Superior temporal gyrus (tissue), 1 donor: ENCODE results near the gene XPO1.
A peak's percentile ranks its signal among the peaks of the same experiment; 100 is the strongest.
"Not testable (repeated sequence)": the region's sequence is repeated elsewhere in the genome, so short reads cannot be mapped to it uniquely, and the experiment has no call there.

ENCODE experiments used
- DNase-seq: peaks from one replicate; pipeline ENCODE4 v3.0.0-alpha.2; 2016; ENCODE audit errors: extremely low spot score

Gene XPO1

GRCh38 chr2:61534926-61535325, 3.2 kb downstream of the XPO1 start:
- DNase-seq, result no peak

GRCh38 chr2:61530749-61531148, 7.4 kb downstream of the XPO1 start:
- no peak for DNase-seq

DNA sequence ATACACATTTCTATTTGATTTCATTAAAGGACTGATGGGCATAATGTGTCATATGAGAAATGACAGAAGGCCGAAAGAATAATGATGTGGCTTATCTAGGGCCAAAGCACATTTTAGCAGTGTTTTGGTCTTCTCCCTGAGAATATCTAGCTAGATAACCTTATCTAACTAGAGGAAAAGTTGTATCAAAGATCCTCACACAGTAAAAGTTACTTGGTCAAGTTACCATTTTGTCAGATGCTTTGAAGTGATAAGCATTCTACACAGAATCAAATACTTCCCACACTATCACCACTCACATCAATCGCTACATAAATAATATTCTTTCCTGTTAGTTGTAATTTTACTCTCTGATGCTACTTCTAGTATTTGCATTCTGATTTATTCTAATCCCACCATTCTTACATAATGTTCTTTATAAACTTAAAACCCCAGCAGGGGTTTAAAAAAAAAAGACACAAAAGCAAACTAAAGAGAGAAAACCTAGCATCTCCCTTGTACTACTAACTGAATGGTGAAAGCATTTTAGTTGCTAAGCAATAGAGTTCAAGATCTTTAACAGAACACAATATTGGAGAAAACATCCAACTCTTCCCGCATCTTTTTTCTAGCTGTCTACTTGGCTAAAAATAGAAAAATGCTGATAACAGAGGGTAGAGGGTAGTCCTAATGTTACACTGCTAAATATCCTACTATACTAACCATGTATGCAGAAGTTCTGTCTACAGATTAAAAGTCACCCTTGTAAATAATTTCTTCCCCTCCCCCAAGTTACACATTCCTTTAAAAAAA, 8.0 kb downstream of the XPO1 start:
- no peak for DNase-seq

DNA sequence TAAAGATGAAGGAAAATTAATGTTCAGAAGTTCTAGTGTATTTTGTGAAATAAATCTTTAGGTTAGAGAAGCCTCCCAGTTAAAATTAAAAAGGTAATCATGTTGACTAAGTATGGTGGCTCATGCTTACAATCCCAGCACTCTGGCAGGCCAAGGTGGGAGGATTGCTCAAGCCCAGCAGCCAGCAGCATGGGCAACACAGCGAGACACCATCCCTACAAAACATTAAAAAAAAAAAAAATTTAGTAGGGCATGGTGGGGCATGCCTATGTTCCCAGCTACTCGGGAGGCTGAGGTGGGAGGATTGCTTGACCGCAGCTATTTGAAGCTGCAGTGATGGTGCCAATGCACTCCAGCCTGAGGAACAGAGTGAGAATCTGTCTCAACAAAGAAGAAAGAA, 17.9 kb downstream of the XPO1 start:
- no peak for DNase-seq

DNA sequence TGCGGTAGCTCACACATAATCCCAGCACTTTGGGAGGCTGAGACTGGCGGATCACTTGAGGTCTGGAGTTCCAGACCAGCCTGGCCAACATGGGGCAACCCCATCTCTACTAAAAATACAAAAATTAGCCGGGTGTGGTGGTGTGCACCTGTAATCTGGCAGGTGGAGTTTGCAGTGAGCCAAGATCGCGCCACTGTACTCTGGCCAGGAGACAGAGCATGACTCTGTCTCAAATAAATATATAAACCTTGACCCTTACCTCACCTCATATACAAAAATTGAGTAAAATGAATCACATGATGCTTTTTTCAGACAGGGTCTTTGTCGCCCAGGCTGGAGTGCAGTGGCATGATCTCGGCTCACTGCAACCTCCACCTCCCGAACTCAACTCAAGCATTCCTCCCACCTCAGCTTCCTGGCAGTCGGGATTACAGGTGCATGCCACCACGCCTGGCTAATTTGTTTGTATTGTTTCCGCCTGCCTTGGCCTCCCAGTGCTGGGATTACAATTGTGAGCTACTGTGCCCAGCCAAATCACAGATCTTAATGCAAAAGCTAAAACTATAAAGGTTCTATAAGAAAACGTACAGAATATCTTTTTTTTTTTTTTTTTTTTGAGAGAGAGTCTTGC, 25.3 kb downstream of the XPO1 start:
- no peak for DNase-seq

GRCh38 chr2:61510674-61511671, 27.2 kb downstream of the XPO1 start:
- DNase-seq, result no peak

GRCh38 chr2:61504949-61505348, 33.2 kb downstream of the XPO1 start:
- DNase-seq, result no peak

- DNase-seq, result no peak
Measured at GRCh38 chr2:61499060-61499459, 39.1 kb downstream of the XPO1 start.

GRCh38 chr2:61493523-61493942, 44.6 kb downstream of the XPO1 start:
- no peak for DNase-seq

GRCh38 chr2:61492476-61492875, 45.7 kb downstream of the XPO1 start:
- no peak for DNase-seq

DNA sequence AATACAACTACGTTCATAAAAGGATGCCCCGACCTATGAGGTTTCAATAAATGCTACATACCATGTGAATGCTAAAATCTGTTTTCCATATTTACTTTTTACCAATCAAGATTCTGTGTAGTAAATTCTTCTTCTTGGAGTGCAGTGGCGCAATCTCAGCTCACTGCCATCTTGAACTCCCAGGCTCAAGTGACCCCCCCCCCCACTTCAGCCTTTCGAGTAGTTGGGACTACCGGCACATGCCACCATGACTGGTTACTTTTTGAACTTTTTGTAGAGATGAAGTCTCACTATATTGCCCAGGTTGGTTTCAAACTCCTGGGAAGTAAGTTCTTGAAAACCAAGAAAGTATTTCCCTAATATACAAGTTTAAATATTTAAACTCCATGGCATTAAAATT, 52.9 kb downstream of the XPO1 start:
- no peak for DNase-seq

DNA sequence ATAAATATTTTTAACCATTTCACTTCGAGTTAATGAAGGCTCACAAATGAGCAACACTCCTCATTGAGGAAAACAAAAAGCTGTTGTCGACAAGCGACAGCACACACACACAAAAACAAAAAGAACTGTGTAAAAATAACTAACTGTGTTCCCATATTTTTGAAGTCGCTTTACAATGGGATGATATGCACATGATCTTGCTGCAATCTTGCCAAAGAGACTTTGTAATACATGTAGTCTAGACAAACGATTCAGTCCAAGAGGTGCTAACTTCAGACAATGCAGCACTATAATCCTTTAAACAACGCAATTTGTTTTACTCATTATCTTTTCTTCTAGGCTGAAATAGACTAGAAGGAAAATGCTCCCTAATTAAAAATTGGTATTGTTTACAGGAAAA, 60.1 kb downstream of the XPO1 start:
- peak; percentile 70 for DNase-seq

GRCh38 chr2:61476929-61477589, 61.1 kb downstream of the XPO1 start:
- not testable (repeated sequence) for DNase-seq

- DNase-seq, result no peak
Measured at GRCh38 chr2:61471905-61472805, 66.0 kb downstream of the XPO1 start.

- DNase-seq, result peak; percentile 82
Measured at GRCh38 chr2:61470965-61471904, 66.9 kb downstream of the XPO1 start, which contains the start of gene USP34. Gene USP34, minus strand, starts transcription at chr2:61471087. Its CDS starts 395 bp downstream, at chr2:61470692.

GRCh38 chr2:61470122-61470951, 67.8 kb downstream of the XPO1 start:
- DNase-seq, result peak; percentile 40

GRCh38 chr2:61469424-61470121, 68.6 kb downstream of the XPO1 start:
- peak; percentile 44 for DNase-seq

GRCh38 chr2:61468231-61468630, 69.9 kb downstream of the XPO1 start:
- not testable (repeated sequence) for DNase-seq
